DOHH2 (cell line): Measurements from ENCODE around the gene ROR1.

ENCODE experiments used
- EZH2phosphoT487 ChIP-seq: fragments of 200-600 bp; sonication (generic); IDR thresholded peaks from 2 replicates; pipeline ENCODE4 v1.6.1; 2017; ENCODE audit warnings: borderline replicate concordance, mild to moderate bottlenecking, antibody characterized with exemption, low read length, moderate library complexity, mixed read lengths
- TF ChIP-seq, protein P1 (sequence below): fragments of 200-600 bp; sonication (generic); IDR thresholded peaks from one replicate; pipeline ENCODE4 v1.5.1; 2014; ENCODE audit warnings: antibody characterized with exemption, mild to moderate bottlenecking, low read depth, low read length; ENCODE audit not compliant: poor library complexity, severe bottlenecking

DNA sequence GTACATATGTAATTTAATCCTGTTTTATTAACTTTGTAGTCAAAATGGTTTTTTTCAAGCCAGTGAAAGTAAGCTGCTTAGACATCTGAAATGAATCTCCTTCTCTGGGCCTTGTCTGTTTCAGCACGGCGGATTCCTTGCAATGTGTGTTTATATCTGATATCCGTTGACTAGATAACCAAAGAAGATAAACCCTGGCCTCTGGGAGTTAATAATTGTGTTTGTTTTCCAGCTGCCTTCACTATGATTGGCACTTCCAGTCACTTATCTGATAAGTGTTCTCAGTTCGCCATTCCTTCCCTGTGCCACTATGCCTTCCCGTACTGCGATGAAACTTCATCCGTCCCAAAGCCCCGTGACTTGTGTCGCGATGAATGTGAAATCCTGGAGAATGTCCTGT lies 366.1 kb downstream of the ROR1 start:
- TF ChIP-seq, protein P1, sequence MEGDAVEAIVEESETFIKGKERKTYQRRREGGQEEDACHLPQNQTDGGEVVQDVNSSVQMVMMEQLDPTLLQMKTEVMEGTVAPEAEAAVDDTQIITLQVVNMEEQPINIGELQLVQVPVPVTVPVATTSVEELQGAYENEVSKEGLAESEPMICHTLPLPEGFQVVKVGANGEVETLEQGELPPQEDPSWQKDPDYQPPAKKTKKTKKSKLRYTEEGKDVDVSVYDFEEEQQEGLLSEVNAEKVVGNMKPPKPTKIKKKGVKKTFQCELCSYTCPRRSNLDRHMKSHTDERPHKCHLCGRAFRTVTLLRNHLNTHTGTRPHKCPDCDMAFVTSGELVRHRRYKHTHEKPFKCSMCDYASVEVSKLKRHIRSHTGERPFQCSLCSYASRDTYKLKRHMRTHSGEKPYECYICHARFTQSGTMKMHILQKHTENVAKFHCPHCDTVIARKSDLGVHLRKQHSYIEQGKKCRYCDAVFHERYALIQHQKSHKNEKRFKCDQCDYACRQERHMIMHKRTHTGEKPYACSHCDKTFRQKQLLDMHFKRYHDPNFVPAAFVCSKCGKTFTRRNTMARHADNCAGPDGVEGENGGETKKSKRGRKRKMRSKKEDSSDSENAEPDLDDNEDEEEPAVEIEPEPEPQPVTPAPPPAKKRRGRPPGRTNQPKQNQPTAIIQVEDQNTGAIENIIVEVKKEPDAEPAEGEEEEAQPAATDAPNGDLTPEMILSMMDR = no peak
- no peak for TF ChIP-seq EZH2phosphoT487
